ENCODE data around the gene PARD3B.
"Not testable (repeated sequence)": the region's sequence is repeated elsewhere in the genome, so short reads cannot be mapped to it uniquely, and the experiment has no call there.

PARD3B gene

DNA sequence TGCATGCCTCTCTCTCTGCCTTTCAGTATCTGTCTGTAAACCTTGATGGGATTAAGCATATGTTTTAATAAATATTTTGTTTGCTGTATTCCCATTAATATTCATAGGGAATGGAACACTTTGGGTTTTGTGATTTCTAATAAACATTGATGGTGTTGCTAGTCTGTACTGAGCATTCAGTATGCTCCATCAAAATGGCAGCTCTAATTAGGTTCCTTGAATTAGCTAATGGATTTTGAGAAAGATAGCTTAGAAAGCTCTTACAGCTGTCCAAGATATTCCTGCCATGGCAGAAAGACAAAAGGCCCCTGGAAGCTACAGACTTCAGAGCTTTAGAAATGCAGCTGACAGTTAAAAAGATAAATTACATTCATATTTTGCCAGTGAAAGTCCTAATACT, 937.8 kb downstream of the PARD3B start:
- no peak for FAIRE-seq
- no peak for TF ChIP-seq POLR2A (IDR thresholded peaks at IDR 0.05; ENCODE audit: low read depth, low read length)
- TF ChIP-seq TAF1 (IDR thresholded peaks at IDR 0.05; ENCODE audit: borderline replicate concordance, low read depth, low read length), result no peak

DNA sequence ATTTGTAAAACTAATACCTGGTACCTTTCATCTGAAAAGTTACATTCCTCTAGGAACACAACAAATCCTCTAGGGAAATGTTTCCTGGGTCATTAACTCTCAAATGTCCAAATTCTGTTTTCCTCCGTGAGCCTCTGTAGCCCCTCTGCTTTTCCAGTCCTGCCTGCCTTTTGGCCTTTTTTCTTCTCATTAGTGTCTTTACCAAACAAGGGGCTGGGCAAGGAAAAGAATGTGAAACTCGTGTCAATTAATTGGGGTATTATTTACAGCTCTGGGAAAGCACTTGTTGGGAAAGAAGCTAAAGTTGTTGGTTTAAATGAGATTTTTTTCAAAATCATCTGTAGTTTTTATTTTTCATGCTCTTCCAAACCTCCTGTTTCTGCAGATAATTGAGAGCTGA, 938.9 kb downstream of the PARD3B start:
- DNase-seq (ENCODE audit: insufficient read length), result no peak
- TF ChIP-seq POLR2AphosphoS5 (IDR thresholded peaks at IDR 0.05; ENCODE audit: low read depth, low read length) (no peak), TAF1 (IDR thresholded peaks at IDR 0.05; ENCODE audit: borderline replicate concordance, low read depth, low read length) (no peak)
- FAIRE-seq, result no peak

More for the DNA sequence above, 937.8 kb downstream of the PARD3B start:
- no peak for DNase-seq (ENCODE audit: insufficient read length)

DNA sequence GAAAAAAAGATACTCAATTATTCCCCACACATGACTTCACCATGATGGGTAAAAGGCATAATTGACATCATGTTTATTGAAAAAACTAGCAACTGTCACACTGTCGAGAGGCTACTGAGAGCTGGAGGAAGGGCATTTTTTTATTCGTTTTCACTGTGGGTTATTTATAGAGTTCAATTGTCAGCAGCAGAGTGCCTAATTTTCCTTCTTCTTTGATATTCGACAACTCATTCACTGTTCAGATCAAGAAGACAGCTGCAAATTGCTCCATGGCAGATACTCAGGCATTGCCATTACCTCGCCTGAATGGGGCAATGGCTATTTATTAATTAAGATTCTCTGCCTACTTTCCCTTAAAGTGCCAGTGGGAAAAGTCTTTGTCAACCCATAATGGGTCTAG, 939.5 kb downstream of the PARD3B start:
- no peak for FAIRE-seq
- TF ChIP-seq TAF1 (IDR thresholded peaks at IDR 0.05; ENCODE audit: borderline replicate concordance, low read depth, low read length), result no peak
- no peak for TF ChIP-seq POLR2AphosphoS5 (IDR thresholded peaks at IDR 0.05; ENCODE audit: low read depth, low read length)
- TF ChIP-seq POLR2A (IDR thresholded peaks at IDR 0.05; ENCODE audit: low read depth, low read length), result no peak
- no peak for DNase-seq (ENCODE audit: insufficient read length)

DNA sequence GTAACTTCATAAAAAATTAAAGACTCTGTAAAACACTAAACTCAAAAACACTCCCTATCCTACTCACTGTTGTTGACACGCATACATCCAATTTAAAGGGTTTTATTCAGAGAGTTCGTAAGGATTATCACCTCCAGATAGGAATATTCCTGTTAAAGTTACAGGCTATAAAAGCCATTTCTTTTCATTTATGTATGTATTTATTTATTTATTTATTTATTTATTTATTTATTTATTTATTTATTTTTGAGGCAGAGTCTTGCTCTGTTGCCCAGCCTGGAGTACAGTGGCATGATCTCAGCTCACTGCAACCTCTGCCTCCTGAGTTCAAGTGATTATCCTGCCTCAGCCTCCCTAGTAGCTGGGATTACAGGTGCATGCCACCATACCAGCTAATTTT, 948.3 kb downstream of the PARD3B start:
- not testable (repeated sequence) for FAIRE-seq; DNase-seq (ENCODE audit: insufficient read length)

DNA sequence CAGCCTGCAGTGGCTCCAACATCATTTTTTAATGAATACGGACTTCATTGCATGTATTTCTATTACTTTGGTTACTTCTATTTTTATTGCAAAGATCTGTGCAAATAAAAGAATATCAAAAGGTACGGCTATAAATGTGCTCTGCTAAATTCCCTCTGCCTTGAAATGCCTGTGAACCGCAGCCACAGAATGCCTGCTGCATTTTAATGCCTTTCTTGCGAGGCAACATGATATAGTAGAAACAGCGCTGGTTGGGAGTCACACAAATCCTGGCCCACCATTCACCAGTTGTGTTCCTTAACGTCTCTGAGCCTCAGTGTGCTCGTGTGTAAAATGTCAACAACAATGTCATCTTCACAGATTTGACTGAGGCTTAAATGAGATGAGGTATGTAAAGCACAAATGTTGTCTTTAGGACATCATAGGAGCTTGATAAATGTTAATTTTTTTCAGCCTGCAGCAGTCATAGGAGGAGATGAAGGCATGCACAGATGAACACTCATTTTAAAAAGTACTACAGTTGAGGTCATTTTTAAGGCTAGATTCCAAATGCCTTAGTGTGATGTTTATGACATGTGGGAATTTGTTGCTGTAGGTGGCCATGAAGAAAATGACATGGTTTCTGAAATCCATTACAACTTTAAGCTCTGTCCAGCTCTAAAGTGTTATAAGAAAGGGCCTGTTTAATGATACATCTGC, 949.4 kb downstream of the PARD3B start:
- no peak for TF ChIP-seq POLR2A (IDR thresholded peaks at IDR 0.05; ENCODE audit: low read depth, low read length)
- no peak for TF ChIP-seq POLR2AphosphoS5 (IDR thresholded peaks at IDR 0.05; ENCODE audit: low read depth, low read length)
- no peak for TF ChIP-seq TAF1 (IDR thresholded peaks at IDR 0.05; ENCODE audit: borderline replicate concordance, low read depth, low read length)
- FAIRE-seq (no peak), DNase-seq (ENCODE audit: insufficient read length) (no peak)

DNA sequence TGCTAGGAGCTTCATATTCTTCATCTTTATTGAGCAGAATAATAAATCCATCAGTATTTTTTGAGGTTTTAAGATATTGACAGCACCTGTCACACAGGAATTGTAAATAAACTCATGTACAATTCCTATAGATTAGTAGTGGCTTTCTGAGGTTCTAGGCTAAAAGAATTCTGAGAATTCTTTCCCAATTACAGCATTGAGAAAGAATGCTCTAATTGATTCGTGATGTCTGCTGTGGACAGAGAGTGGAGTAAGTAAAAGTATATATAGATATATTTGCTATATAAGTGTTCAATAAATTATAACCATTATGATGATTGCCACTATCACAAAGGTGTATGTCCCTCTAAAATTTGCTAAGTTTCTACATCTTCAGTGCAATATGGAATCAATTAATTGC, 950.5 kb downstream of the PARD3B start:
- no peak for DNase-seq (ENCODE audit: insufficient read length)
- no peak for FAIRE-seq
- no peak for TF ChIP-seq TAF1 (IDR thresholded peaks at IDR 0.05; ENCODE audit: borderline replicate concordance, low read depth, low read length)
- TF ChIP-seq POLR2AphosphoS5 (IDR thresholded peaks at IDR 0.05; ENCODE audit: low read depth, low read length), result no peak
- TF ChIP-seq POLR2A (IDR thresholded peaks at IDR 0.05; ENCODE audit: low read depth, low read length), result no peak

DNA sequence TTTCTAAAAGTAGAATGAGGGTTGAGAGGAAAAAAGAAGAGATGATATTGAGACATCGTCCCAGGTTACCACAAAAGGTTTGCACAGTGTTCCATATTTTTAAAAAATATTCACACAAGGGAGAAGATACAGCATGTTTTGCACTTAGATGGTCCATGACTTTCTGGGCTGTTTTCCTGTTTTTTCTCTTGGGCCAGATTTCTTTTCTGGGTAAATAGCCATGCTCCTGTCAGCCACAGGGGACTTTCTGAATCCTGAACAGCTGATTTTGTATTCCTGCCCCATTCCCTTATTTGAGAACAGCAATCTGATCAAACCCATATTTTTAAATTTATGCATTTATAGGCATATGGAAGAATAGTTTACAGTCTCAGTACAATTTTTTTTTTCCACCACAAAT, 951.1 kb downstream of the PARD3B start:
- FAIRE-seq (no peak), DNase-seq (ENCODE audit: insufficient read length) (no peak)
- TF ChIP-seq POLR2A (IDR thresholded peaks at IDR 0.05; ENCODE audit: low read depth, low read length) (no peak), POLR2AphosphoS5 (IDR thresholded peaks at IDR 0.05; ENCODE audit: low read depth, low read length) (no peak), TAF1 (IDR thresholded peaks at IDR 0.05; ENCODE audit: borderline replicate concordance, low read depth, low read length) (no peak)

DNA sequence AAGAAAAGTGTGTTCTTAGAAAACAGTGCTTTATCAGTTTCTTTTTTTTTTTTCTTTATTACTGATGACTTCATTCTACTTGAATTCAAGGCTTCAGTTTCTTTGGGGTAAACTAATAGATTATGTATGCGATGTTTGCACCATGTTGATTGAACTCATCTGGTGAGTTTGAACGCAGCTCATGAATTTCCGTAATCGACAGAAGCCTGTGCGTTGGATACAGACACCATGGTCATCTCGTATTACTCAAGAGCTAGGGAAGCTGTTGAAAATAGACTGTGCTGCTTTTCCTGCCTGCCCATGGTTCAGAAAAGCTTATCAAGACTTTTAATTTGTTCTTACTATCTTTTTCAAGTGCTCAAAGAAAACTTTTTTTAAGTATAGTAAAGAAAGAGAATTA, 951.5 kb downstream of the PARD3B start:
- FAIRE-seq, result no peak
- no peak for DNase-seq (ENCODE audit: insufficient read length)
- TF ChIP-seq TAF1 (IDR thresholded peaks at IDR 0.05; ENCODE audit: borderline replicate concordance, low read depth, low read length) (no peak), POLR2AphosphoS5 (IDR thresholded peaks at IDR 0.05; ENCODE audit: low read depth, low read length) (no peak), POLR2A (IDR thresholded peaks at IDR 0.05; ENCODE audit: low read depth, low read length) (no peak)

DNA sequence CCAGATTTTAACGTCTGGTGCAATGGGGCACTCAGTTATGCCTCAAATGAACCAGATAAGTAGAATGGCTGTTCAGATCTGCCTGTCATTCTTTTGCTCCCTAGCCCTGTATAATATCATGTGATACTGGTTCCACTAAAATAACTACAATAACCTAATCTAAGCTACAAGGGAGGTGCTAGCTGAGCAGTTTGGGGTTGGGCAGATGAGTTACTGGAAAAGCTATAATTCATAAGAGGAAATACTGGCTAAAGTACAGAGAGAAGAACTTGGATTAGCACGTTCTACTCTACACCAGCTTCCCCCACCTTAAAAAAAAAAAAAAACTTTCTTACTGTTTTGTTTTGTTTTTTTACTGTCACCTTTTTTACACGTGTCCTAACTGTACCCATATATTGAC, 953.7 kb downstream of the PARD3B start:
- no peak for TF ChIP-seq POLR2AphosphoS5 (IDR thresholded peaks at IDR 0.05; ENCODE audit: low read depth, low read length)
- no peak for TF ChIP-seq POLR2A (IDR thresholded peaks at IDR 0.05; ENCODE audit: low read depth, low read length)
- no peak for TF ChIP-seq TAF1 (IDR thresholded peaks at IDR 0.05; ENCODE audit: borderline replicate concordance, low read depth, low read length)
- FAIRE-seq, result no peak
- no peak for DNase-seq (ENCODE audit: insufficient read length)

DNA sequence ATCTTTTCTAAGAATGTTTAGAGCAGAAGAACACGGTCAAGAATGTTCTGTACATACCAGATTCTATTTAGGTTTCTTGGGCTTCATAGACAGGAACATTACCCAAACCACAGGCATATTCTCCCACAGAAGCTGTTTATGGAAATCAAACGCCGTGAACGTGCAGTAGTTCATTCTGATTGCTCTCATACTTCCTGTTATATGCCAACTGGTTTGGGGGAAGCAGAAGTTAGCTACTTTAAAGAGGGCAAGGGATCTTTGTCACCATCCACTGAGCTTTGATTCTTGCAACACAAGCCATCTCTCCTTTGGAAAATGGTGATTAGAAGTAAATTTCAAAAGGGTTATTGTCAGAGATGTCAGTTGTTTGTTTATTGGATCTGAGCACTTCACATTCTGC, 954.8 kb downstream of the PARD3B start:
- TF ChIP-seq TAF1 (IDR thresholded peaks at IDR 0.05; ENCODE audit: borderline replicate concordance, low read depth, low read length) (no peak), POLR2A (IDR thresholded peaks at IDR 0.05; ENCODE audit: low read depth, low read length) (no peak), POLR2AphosphoS5 (IDR thresholded peaks at IDR 0.05; ENCODE audit: low read depth, low read length) (no peak)
- DNase-seq (ENCODE audit: insufficient read length), result no peak
- no peak for FAIRE-seq

DNA sequence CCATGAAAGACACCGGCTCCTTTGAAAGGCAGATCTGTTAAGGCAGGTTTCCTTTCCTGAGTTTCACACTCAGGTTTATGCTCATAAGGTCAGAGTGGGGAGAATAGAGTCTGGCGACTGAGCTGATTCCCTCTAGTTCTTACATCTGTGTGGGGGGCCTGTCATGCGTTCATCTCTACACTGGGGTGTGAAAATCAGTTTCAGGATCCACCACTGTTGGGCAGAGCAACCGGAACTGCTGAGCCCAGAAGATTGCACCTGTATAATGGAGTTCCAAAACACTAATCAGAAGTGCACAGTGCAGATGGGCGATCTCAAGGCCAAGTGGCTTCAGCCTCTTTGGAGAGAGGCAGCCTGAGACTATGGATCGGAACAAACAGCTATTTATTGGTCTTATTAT, 955.7 kb downstream of the PARD3B start:
- no peak for FAIRE-seq

DNA sequence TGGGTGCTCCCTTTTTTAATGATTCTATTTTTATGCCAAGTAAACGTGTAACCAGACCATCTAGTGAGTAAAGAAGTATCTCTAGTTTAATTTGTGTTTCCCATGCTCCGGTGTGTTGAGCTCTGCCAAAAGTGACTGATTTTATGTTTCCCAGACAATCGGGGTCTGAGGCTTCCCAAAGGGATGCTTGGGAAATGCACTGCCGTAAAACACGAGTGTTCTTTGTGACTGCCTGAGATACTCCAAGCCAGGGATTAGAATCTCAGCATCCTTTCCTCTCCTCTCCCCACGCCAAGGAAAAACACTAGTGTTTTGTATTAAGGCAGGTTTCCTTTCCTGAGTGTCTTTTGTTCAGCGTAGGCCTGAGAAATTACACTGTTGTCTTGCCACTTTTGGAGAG, 956.6 kb downstream of the PARD3B start:
- no peak for DNase-seq (ENCODE audit: insufficient read length)
- no peak for FAIRE-seq

More for the DNA sequence above, 955.7 kb downstream of the PARD3B start:
- no peak for DNase-seq (ENCODE audit: insufficient read length)
- TF ChIP-seq POLR2AphosphoS5 (IDR thresholded peaks at IDR 0.05; ENCODE audit: low read depth, low read length) (no peak), TAF1 (IDR thresholded peaks at IDR 0.05; ENCODE audit: borderline replicate concordance, low read depth, low read length) (no peak), POLR2A (IDR thresholded peaks at IDR 0.05; ENCODE audit: low read depth, low read length) (no peak)

DNA sequence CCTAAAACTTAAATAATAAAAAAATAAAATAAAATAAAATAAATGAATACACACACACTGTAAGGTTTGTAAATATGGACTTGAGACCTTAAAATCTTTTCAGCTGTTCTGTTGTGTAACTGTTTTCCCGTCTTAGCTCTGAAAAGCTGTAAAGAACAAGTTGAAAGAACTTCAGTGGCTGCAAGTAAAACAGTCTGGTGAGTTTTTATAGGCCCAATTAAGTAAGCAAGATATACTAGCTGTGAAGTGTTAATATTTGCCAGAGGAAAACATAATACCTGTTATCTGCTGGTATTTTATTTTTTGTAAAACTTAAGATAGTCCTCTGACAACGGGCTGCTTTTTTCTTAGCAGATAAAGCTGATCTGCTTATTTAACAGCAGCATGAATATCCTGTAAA, 960.1 kb downstream of the PARD3B start:
- FAIRE-seq (no peak), DNase-seq (ENCODE audit: insufficient read length) (no peak)
- no peak for TF ChIP-seq POLR2A (IDR thresholded peaks at IDR 0.05; ENCODE audit: low read depth, low read length)
- no peak for TF ChIP-seq TAF1 (IDR thresholded peaks at IDR 0.05; ENCODE audit: borderline replicate concordance, low read depth, low read length)

More for the DNA sequence above, 956.6 kb downstream of the PARD3B start:
- no peak for TF ChIP-seq POLR2AphosphoS5 (IDR thresholded peaks at IDR 0.05; ENCODE audit: low read depth, low read length)
- TF ChIP-seq POLR2A (IDR thresholded peaks at IDR 0.05; ENCODE audit: low read depth, low read length), result no peak
- no peak for TF ChIP-seq TAF1 (IDR thresholded peaks at IDR 0.05; ENCODE audit: borderline replicate concordance, low read depth, low read length)

Measured in GM12892 (cell line).